VCaP (cell line): ENCODE measurements around the gene FIBIN.

Source experiments
- H3K27ac ChIP-seq: fragments of 450-650 bp; 2 replicates; pipeline ENCODE4 v1.5.1; 2017
- CTCF ChIP-seq: fragments of 450-650 bp; conservative IDR thresholded peaks from 2 replicates; pipeline ENCODE4 v1.5.1; 2017; ENCODE audit warnings: mild to moderate bottlenecking, moderate library complexity

FIBIN gene

GRCh38 chr11:26993965-26994457 is at the start of gene FIBIN:
Gene FIBIN, plus strand, starts transcription at chr11:26994112. Its CDS starts 415 bp downstream, at chr11:26994527.
- no peak for TF ChIP-seq CTCF
- no peak within 1 kb of the TSS for H3K27ac ChIP-seq

- TF ChIP-seq CTCF: no peak
- H3K27ac ChIP-seq: no peak overlapping the region
Measured at GRCh38 chr11:26944866-26945664, 48.8 kb upstream of the FIBIN start.

GRCh38 chr11:26946257-26946716 is 47.6 kb upstream of the FIBIN start:
- no peak for TF ChIP-seq CTCF
- H3K27ac ChIP-seq: no peak overlapping the region

- TF ChIP-seq CTCF: no peak
- no peak overlapping the region for H3K27ac ChIP-seq
Measured at GRCh38 chr11:26947379-26947844, 46.5 kb upstream of the FIBIN start.

GRCh38 chr11:26947904-26948639 is 45.8 kb upstream of the FIBIN start:
- no peak for TF ChIP-seq CTCF
- no peak overlapping the region for H3K27ac ChIP-seq

- no peak for TF ChIP-seq CTCF
- no peak overlapping the region for H3K27ac ChIP-seq
Measured at GRCh38 chr11:26948881-26949280, 45.0 kb upstream of the FIBIN start.

- TF ChIP-seq CTCF: no peak
- H3K27ac ChIP-seq: no peak overlapping the region
Measured at GRCh38 chr11:26949846-26950245, 44.1 kb upstream of the FIBIN start.
